H1 (cell line): ENCODE measurements around the gene CSNK1D. TPM values are rescaled to one million over a fixed set of nuclear protein-coding genes. Genes with fewer than 3 reads are reported as not detected.

Source experiments
- CTCF ChIA-PET: fragments of 300-600 bp; sonication (Branson Sonifier 250); formaldehyde crosslinking; loops from one replicate; lab custom pipeline; 2021; ENCODE audit not compliant: partially characterized antibody; lab: Charles Lee
- POLR2A ChIA-PET: fragments of 300-600 bp; sonication (Branson Sonifier 250); formaldehyde crosslinking; loops from one replicate; lab custom pipeline; 2021; ENCODE audit warnings: inconsistent platforms; ENCODE audit not compliant: partially characterized antibody; lab: Charles Lee
- DNase-seq, 2 experiments: peaks; one replicate each; pipeline versions ENCODE4 v3.0.0 to v3.0.0-alpha.2; 2010 to 2022; ENCODE audit warnings: low spot score in 2 of 2, low read depth in 1 of 2, mixed read lengths in 1 of 2
- FAIRE-seq: peaks from 2 replicates; lab custom pipeline; 2011; peaks lifted over from hg19 to GRCh38; lab: Jason Lieb, UNC
- H2AFZ ChIP-seq: 2 replicates; pipeline ENCODE4 v1.8.1; 2012; ENCODE audit warnings: low read length, inconsistent platforms
- H2AK5ac ChIP-seq: 2 replicates; pipeline ENCODE4 v1.6.1; 2013; ENCODE audit warnings: low read depth, low read length
- H2BK120ac ChIP-seq: replicated peaks from 2 replicates; pipeline ENCODE3; 2013; ENCODE audit warnings: low read depth, low read length, inconsistent platforms
- H2BK12ac ChIP-seq: 2 replicates; pipeline ENCODE4 v1.6.1; 2013; ENCODE audit warnings: low read depth, low read length
- H2BK15ac ChIP-seq: 2 replicates; pipeline ENCODE4 v1.6.1; 2013; ENCODE audit warnings: low read length
- H2BK20ac ChIP-seq: 2 replicates; pipeline ENCODE4 v1.6.1; 2013; ENCODE audit warnings: low read length
- H2BK5ac ChIP-seq: 2 replicates; pipeline ENCODE4 v1.6.1; 2013; ENCODE audit warnings: low read depth, low read length
- H3K14ac ChIP-seq: 2 replicates; pipeline ENCODE4 v1.6.1; 2013; ENCODE audit warnings: inconsistent platforms; ENCODE audit not compliant: insufficient read length
- H3K18ac ChIP-seq: 2 replicates; pipeline ENCODE4 v1.6.1; 2013; ENCODE audit warnings: low read length; ENCODE audit errors: extremely low read depth
- H3K23ac ChIP-seq: 2 replicates; pipeline ENCODE4 v1.6.1; 2013; ENCODE audit warnings: inconsistent platforms; ENCODE audit not compliant: insufficient read length
- H3K23me2 ChIP-seq: 2 replicates; pipeline ENCODE4 v1.6.1; 2013; ENCODE audit warnings: low read depth, low read length
- H3K27ac ChIP-seq: 2 replicates; pipeline ENCODE4 v1.6.1; 2011; ENCODE audit warnings: low read depth, low read length, inconsistent platforms
- H3K27me3 ChIP-seq, 4 experiments: replicated peaks in 1 of 4; 1 replicate in 1 of 4; 2 replicates in 3 of 4; pipeline versions ENCODE4 v1.6.1 to v1.8.1; 2011 to 2013; ENCODE audit warnings: low read length in 3 of 4, mild to moderate bottlenecking in 3 of 4, inconsistent platforms in 2 of 4, mixed read lengths in 2 of 4, moderate library complexity in 1 of 4; ENCODE audit not compliant: control insufficient read depth in 3 of 4, insufficient read depth in 3 of 4; ENCODE audit errors: extremely low read depth in 1 of 4
- H3K36me3 ChIP-seq, 4 experiments: 2 replicates each; pipeline versions ENCODE4 v1.6.1 to v1.8.1; 2011 to 2013; ENCODE audit warnings: mild to moderate bottlenecking in 4 of 4, low read length in 3 of 4, moderate library complexity in 2 of 4, control low read depth in 1 of 4, inconsistent platforms in 1 of 4; ENCODE audit not compliant: insufficient read depth in 4 of 4, control insufficient read depth in 2 of 4
- H3K4ac ChIP-seq: replicated peaks from 2 replicates; pipeline ENCODE3; 2013; ENCODE audit warnings: low read length, low read depth, mixed read lengths, inconsistent platforms; ENCODE audit not compliant: insufficient read length
- H3K4me1 ChIP-seq, 4 experiments: replicated peaks in 1 of 4; 1 replicate in 1 of 4; 2 replicates in 3 of 4; pipeline versions ENCODE4 v1.6.1 to v1.8.1; 2011 to 2013; ENCODE audit warnings: low read length in 3 of 4, inconsistent platforms in 2 of 4, mixed read lengths in 1 of 4; ENCODE audit not compliant: insufficient read depth in 4 of 4, control insufficient read depth in 3 of 4
- H3K4me2 ChIP-seq, 2 experiments: 2 replicates each; pipeline versions ENCODE4 v1.6.1 to v1.8.1; 2011 to 2013; ENCODE audit warnings: low read depth in 2 of 2, low read length in 2 of 2, control low read depth in 1 of 2, inconsistent platforms in 1 of 2, mild to moderate bottlenecking in 1 of 2; ENCODE audit not compliant: insufficient read depth in 1 of 2
- H3K4me3 ChIP-seq, 4 experiments: fragments of 200-600, 300-600 bp in 1 of 4; sonication (generic), shearing (Covaris generic), sonication (Bioruptor Twin) in 1 of 4; 2 replicates each; pipeline versions ENCODE4 v1.5.1 to v1.8.1; 2011 to 2016; ENCODE audit warnings: low read length in 4 of 4, low read depth in 3 of 4, control low read depth in 2 of 4, inconsistent platforms in 2 of 4, mild to moderate bottlenecking in 2 of 4, mixed read lengths in 1 of 4, moderate library complexity in 1 of 4; ENCODE audit not compliant: insufficient read depth in 2 of 4; ENCODE audit errors: extremely low read depth in 1 of 4
- H3K56ac ChIP-seq: replicated peaks from 2 replicates; pipeline ENCODE3; 2013; ENCODE audit warnings: low read depth, mild to moderate bottlenecking, mixed read lengths, low read length, inconsistent platforms; ENCODE audit not compliant: insufficient read length
- H3K79me1 ChIP-seq: 2 replicates; pipeline ENCODE4 v1.6.1; 2013; ENCODE audit warnings: low read depth, low read length, control low read depth
- H3K79me2 ChIP-seq, 2 experiments: 2 replicates each; pipeline versions ENCODE4 v1.6.1 to v1.8.1; 2012 to 2013; ENCODE audit warnings: low read length in 2 of 2, mild to moderate bottlenecking in 2 of 2, inconsistent platforms in 1 of 2; ENCODE audit not compliant: insufficient read depth in 2 of 2, control insufficient read depth in 1 of 2
- H3K9ac ChIP-seq, 4 experiments: replicated peaks in 1 of 4; 1 replicate in 1 of 4; 2 replicates in 3 of 4; pipeline versions ENCODE4 v1.6.1 to v1.8.1; 2011 to 2013; ENCODE audit warnings: low read depth in 3 of 4, low read length in 3 of 4, control low read depth in 2 of 4, mild to moderate bottlenecking in 2 of 4, moderate library complexity in 2 of 4, inconsistent platforms in 1 of 4; ENCODE audit errors: extremely low read depth in 1 of 4
- H3K9me3 ChIP-seq, 2 experiments: 2 replicates each; pipeline versions ENCODE4 v1.6.1 to v1.8.1; 2012 to 2013; ENCODE audit warnings: mild to moderate bottlenecking in 2 of 2, moderate library complexity in 2 of 2, control low read depth in 1 of 2, inconsistent platforms in 1 of 2, low read depth in 1 of 2, low read length in 1 of 2, mixed read lengths in 1 of 2; ENCODE audit not compliant: insufficient read depth in 2 of 2
- H4K20me1 ChIP-seq, 2 experiments: replicated peaks in 1 of 2; 2 replicates each; pipeline versions ENCODE3 to v1.8.1; 2011 to 2013; ENCODE audit warnings: inconsistent platforms in 2 of 2, low read length in 2 of 2, mild to moderate bottlenecking in 1 of 2; ENCODE audit not compliant: insufficient read depth in 2 of 2, control insufficient read depth in 1 of 2
- H4K5ac ChIP-seq: 2 replicates; pipeline ENCODE4 v1.6.1; 2013; ENCODE audit warnings: low read length, low read depth, mixed read lengths, inconsistent platforms; ENCODE audit not compliant: insufficient read length
- H4K8ac ChIP-seq: 2 replicates; pipeline ENCODE4 v1.8.0; 2013; ENCODE audit warnings: mild to moderate bottlenecking, moderate library complexity, low read length, inconsistent platforms; ENCODE audit not compliant: insufficient read depth; ENCODE audit errors: extremely low read depth
- H4K91ac ChIP-seq: replicated peaks from 2 replicates; pipeline ENCODE3; 2013; ENCODE audit warnings: low read length, mixed read lengths, inconsistent platforms; ENCODE audit not compliant: insufficient read length
- HDAC6 ChIP-seq: IDR thresholded peaks from one replicate; pipeline ENCODE4 v1.7.1; 2012; ENCODE audit warnings: low read depth, mild to moderate bottlenecking, inconsistent platforms, low read length, moderate library complexity
- MAFK ChIP-seq: IDR thresholded peaks from 2 replicates; pipeline ENCODE4 v1.6.1; 2012; ENCODE audit warnings: low read depth, mild to moderate bottlenecking, improper control_type of control experiment, low read length
- SP1 ChIP-seq: IDR thresholded peaks from 2 replicates; pipeline ENCODE4 v1.6.1; 2011; ENCODE audit warnings: low read depth, low read length
- TBP ChIP-seq: IDR thresholded peaks from 2 replicates; pipeline ENCODE4 v1.6.1; 2011; ENCODE audit warnings: low read depth, low read length, improper control_type of control experiment
- WGBS, 2 experiments: shearing (Covaris generic) in 1 of 2; methylation state at CpG; one replicate each; pipeline versions ENCODE4 v1.1.6 to v1.1.7; 2013 to 2015; ENCODE audit warnings: low lambda C conversion rate in 2 of 2, mixed read lengths in 2 of 2, inconsistent platforms in 1 of 2, low coverage in 1 of 2, missing lambda C conversion rate in 1 of 2; ENCODE audit not compliant: insufficient replicate concordance in 2 of 2, insufficient coverage in 1 of 2, insufficient read length in 1 of 2; ENCODE audit errors: extremely low coverage in 1 of 2, missing lambda C conversion rate in 1 of 2; 5-methylcytosine and 5-hydroxymethylcytosine counted together
- polyA plus RNA-seq, 7 experiments: library from polyadenylated mRNA; depleted of rRNA in 3 of 7; stranded (reverse) in 5 of 7; unstranded in 2 of 7; fragments of >200 nt in 5 of 7; fragments of 200-250 nt in 2 of 7; gene quantifications; 1 replicate in 5 of 7; 2 replicates in 1 of 7; 4 replicates in 1 of 7; pipeline versions ENCODE4 v1.2.1 to v1.2.3, GENCODE V29; 2011 to 2013; ENCODE audit warnings: missing spikeins in 2 of 7, mixed read lengths in 2 of 7
- total RNA-seq: library from RNA; stranded (reverse); fragmentation: NEBNext Ultra II Directional; extraction: Animal tissue kit (Norgen Biotek cat#: 25700); gene quantifications from 2 replicates; pipeline ENCODE4 v1.2.1, GENCODE V29; 2021

The CSNK1D gene
- total and polyA plus RNA-seq, 2 of the 8 experiments (the other 6 are each of a cell fraction or from before 2014, with no cell fraction given): 73.5 to 103 TPM

DNA sequence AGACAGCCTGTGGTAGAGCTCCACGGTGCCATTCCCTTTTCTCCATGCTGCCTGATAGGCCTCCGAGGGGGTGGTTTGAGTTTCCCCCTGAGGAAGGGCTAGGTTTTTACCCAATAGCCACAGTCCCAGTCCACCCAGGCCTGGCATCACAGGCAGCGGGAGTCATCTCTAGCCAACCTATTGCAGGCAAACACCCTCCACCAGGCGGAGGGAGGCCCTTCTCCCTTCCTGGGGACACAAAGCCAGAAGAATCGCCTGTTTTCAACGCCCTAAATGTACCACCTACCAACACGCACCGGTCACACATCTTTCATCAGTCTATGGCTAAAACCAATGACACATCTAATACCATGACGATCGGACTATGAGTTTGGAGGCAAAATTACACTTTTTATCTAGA, 7.4 kb downstream of the CSNK1D start:
- CTCF ChIA-PET: interaction anchor here (0.6 to 1.3 kb wide), 2 partner anchors 55 to 239 kb away, joined by 3 to 5 read pairs; no protein-coding TSS in a partner anchor
- no peak for FAIRE-seq
- Histone ChIP-seq H2AFZ (no peak overlapping the region), H2BK5ac (no peak overlapping the region), H2BK20ac (no peak overlapping the region), H2BK15ac (no peak overlapping the region), H3K4ac (no peak overlapping the region), H3K9ac (no peak overlapping the region), H3K14ac (no peak overlapping the region), H4K5ac (no peak overlapping the region), H4K8ac (0 out of 2 replicates have a peak overlapping the region, but pooled peaks have one; percentile 18), H4K91ac (no peak overlapping the region), H4K20me1 (peaks cover 59 to 65% of the 10 kb centered on the region in 2 experiments), H3K27ac (no peak overlapping the region), H3K23me2 (no peaks in the 10 kb centered on the region), H3K36me3 (peaks cover 21 to 66% (median 41%) of the 10 kb centered on the region in 4 experiments), H3K18ac (no peak overlapping the region), H3K4me3 (no peak overlapping the region), H3K4me1 (peaks cover 0 to 14% (median 5%) of the 10 kb centered on the region in 4 experiments; a peak in 5 of 7 replicates), H3K79me2 (peaks cover 41 to 94% of the 10 kb centered on the region in 2 experiments), H3K9me3 (no peaks in the 10 kb centered on the region), H3K4me2 (no peak overlapping the region), H3K23ac (no peak overlapping the region), H3K79me1 (peaks cover 36% of the 10 kb centered on the region), H3K56ac (no peak overlapping the region), H2BK120ac (no peak overlapping the region), H2AK5ac (no peak overlapping the region), H2BK12ac (no peak overlapping the region), H3K27me3 (no peaks in the 10 kb centered on the region)
- POLR2A ChIA-PET: interaction anchor here (1.7 to 1.8 kb wide), 2 partner anchors 12 to 22 kb away, joined by 5 to 7 read pairs; no protein-coding TSS in a partner anchor
- TF ChIP-seq SP1 (no peak), HDAC6 (no peak), TBP (no peak), MAFK (no peak)
- DNase-seq: no peak
- WGBS, 2 experiments: 79% methylated on average over 10 of the region's 10 CpGs; no CpG with 5 or more reads in 1 of the 2 experiments
